KBM-7 (cell line): ENCODE data around the gene RASD1.

Experiments used
- DNase-seq: peaks from one replicate; pipeline ENCODE4 v3.0.0-alpha.2; 2015
- in situ Hi-C: fragments of 300-500 bp; cut with MboI; formaldehyde crosslinking; loops from 2 replicates; pipeline ENCODE4 v1.14.3; 2020; ENCODE audit warnings: low sequenced_read_pairs, low pct_unique_long_range_greater_than_20kb, mixed read lengths

The RASD1 gene

GRCh38 chr17:17513626-17514025 is 17.4 kb upstream of the RASD1 start:
- in situ Hi-C loops = no loop called here
- no peak for DNase-seq

GRCh38 chr17:17512866-17513265 is 16.7 kb upstream of the RASD1 start:
- DNase-seq = no peak

GRCh38 chr17:17511881-17512858 is 16.0 kb upstream of the RASD1 start:
- peak; percentile 88 for DNase-seq

More at GRCh38 chr17:17512866-17513265, 16.7 kb upstream of the RASD1 start:
- in situ Hi-C loops = no loop called here

GRCh38 chr17:17511293-17511741 is 15.1 kb upstream of the RASD1 start:
- no peak for DNase-seq
- in situ Hi-C loops = no loop called here

More at GRCh38 chr17:17511881-17512858, 16.0 kb upstream of the RASD1 start:
- in situ Hi-C loops = no loop called here

DNA sequence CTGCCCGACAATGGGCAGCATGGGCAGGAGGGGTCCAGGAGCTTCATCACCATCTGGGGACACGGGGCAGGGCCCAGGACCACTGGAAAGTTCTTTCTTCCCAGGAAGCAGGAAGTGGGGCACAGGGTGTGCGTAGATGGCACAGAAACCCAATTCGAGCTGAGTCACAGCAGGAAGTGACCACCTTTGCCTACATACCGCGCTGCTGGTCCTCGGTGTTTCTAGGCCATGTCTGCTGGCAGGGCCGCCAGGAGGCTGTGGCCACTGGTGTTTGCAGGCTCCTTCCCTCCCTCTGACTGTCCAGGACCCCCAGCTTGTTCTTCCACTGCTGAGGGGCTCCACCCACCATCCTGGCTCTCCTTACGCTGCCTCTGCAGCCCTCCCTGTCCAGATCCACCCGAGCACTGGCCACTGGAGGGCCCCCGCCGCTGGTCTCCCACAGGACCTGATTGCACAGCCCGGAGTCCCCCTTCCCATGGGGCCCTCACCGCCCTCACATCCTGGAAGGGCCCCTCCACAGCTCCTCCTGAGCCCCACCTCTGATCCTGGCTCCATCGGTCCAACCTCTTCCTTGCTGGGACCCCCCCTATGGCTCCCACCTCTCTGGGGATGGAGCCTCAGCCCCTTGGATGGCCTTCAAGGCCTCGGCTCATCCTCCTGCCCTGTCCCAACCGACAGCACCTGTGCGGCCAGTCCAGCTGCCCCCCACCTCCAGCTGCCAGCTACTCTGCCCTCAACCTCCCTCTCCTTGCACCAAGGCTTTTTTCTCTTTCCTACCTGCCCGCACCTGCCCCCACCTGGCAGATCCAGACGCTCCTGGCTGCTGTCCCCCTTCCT is 14.5 kb upstream of the RASD1 start:
- in situ Hi-C loops = no loop called here
- no peak for DNase-seq

GRCh38 chr17:17509601-17510425 is 13.6 kb upstream of the RASD1 start:
- peak; percentile 28 for DNase-seq
- in situ Hi-C loops = loop anchor here (10.0 kb wide), 1 partner anchor 45 kb away; no protein-coding TSS in a partner anchor

- no peak for DNase-seq
- in situ Hi-C loops = loop anchor here (10.0 kb wide), 1 partner anchor 46 kb away; no protein-coding TSS in a partner anchor
Measured at GRCh38 chr17:17508646-17509591, 12.7 kb upstream of the RASD1 start.

DNA sequence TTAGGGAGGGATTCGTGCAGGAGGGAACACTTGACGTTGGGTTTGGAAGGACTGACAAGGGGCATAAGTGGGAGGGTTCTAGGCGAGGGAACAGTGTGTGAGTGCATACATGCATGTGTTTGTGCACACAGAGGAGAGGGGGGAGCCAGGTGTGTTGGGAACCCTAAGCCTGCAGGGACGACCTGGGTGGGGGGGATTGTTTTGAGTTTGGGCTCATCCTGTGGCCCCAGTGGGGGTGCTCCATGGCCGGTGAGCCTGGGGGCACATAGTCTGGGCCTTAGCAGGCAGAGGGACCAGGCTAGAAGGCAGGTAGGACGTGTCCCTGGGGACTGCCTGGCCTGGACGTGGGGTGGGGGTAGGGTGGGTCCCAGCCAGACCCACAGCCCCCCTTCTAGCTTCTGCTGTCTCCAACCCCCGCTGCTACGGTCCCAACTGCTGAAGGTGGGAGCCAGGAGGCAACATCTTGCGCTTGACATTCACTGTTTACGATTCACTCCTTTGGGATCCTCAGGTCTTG is 11.9 kb upstream of the RASD1 start:
- DNase-seq = no peak
- in situ Hi-C loops = loop anchor here (10.0 kb wide), 1 partner anchor 47 kb away; no protein-coding TSS in a partner anchor

GRCh38 chr17:17507465-17508011 is 11.3 kb upstream of the RASD1 start:
- in situ Hi-C loops = loop anchor here (10.0 kb wide), 1 partner anchor 47 kb away; no protein-coding TSS in a partner anchor
- DNase-seq = no peak

DNA sequence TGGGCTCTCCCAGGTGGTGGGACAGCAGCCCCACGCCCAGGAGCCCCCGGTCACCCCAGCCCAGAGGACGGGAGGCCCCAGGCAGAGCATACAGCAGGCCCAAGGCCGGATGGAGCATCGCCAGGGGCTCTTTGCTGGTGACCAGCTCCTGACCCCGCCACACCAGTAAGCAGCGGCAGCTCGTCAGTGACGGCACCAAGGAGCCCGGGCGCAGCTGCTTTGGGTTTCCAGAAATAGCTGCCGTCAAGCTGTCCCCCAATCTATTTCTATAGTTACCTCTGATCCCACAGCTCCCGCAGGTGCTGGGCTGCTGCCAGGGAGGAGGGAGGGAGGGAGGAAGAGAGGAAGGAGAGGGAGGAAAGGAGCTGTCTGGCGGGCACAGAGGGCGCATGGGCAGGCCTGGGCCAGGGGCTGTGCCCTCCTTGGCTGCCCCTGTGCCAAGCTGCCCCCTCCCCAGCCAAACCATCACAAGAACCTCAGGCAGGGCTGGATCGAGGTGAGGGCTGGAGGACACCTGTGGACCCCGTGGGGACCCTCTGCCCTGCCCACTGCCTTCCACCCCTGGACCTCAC is 10.8 kb upstream of the RASD1 start:
- DNase-seq = no peak
- in situ Hi-C loops = loop anchor here (10.0 kb wide), 1 partner anchor 48 kb away; no protein-coding TSS in a partner anchor

DNA sequence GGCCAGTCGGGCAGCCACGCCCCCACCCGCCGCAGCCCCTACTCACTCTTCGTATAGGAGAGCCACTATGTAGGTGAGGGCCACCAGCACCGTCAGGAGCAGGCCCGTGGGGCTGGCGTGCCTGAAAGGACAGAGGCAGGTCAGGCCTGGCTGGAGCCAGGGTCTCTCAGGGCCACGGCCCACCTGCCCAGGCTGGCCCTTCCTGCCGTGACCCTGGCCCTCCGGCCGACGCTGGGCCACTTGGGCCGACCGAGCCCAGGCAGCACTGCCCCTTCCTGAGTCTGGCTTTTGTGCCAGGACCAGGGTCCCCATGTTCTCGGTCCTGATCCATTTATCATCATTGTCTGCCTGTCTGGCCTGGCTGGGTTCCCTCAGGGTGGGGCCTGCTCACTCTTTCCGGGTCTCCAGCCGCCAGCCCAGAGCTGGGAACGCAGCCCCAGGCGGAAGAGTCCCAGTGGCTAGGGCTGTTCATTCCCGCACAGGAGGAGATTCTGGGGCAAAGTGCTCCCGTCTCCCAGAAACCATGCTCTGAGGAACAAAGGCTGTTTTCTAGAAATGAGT is 10.1 kb upstream of the RASD1 start:
- DNase-seq = no peak
- in situ Hi-C loops = loop anchor here (10.0 kb wide), 1 partner anchor 49 kb away; no protein-coding TSS in a partner anchor

DNA sequence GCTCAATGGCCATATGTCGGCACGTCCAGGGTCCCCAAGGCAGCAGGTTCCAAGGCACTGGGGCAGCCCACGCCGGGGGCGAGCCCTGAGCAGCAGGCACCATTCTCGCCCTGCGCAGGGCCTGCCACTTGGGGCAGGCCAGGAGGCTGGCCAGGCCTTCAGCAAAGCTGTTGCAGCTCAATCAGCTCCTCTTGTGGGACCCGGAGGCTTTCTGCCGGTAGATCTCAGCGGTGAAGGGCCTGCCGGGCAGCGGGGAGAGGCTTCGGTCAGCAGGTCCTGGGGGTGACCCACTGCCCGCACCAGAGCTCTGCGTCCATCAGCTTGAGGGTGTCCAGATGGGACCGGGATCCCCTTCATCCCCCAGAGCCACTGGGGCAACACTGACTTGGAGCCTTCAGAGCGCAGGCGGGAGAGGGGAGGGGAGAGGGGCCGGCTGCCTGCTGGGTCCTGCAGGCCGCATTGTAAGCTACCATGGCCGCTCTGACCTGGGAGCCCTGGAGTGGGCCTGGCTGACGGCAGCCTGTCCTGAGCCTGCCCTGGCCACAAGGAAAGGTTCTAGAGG is 9.5 kb upstream of the RASD1 start:
- in situ Hi-C loops = loop anchor here (10.0 kb wide), 1 partner anchor 49 kb away; no protein-coding TSS in a partner anchor
- DNase-seq = no peak

- DNase-seq = no peak
Measured at GRCh38 chr17:17505151-17505550, 9.0 kb upstream of the RASD1 start.

DNA sequence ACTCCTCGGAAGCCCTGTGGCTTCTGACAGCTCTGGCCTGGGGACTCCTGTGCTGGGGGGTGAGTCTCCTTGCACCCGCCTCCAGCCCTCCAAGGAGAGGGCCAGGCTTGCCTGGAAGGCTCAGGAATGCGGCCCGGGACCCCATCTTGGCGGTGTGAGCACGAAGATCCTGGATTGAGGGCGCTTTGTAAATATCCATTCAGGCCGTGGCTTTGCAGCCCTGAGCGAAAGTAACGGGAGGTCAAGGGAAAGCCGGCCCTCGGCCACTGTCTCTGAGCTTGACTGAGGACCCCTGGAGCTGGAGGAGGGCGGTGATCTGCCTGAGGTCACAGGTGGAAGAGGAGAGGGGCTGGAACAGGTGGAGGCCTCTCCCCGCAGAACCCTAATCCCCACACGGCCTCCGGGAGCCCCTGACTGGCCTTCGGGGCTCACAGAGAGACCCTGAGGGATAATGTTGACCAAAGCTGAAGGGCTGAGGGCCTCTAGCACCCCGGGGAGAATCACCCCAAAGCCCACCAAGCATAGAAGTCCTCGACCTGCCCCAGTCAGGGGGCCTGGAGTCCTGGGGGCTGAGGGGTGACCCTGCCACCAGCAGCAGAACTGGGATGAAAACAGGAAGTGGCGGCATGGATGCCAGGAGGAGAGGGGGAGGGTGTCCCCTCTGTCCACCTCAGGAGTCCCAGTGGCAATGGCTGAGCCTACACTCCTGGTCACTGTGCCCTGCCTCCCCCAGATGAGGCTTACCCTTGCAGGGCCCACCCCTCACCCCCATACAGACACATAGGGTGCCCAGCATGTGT is 8.3 kb upstream of the RASD1 start:
- no peak for DNase-seq
- in situ Hi-C loops = loop anchor here (10.0 kb wide), 1 partner anchor 50 kb away; no protein-coding TSS in a partner anchor

More at GRCh38 chr17:17505151-17505550, 9.0 kb upstream of the RASD1 start:
- in situ Hi-C loops = loop anchor here (10.0 kb wide), 1 partner anchor 50 kb away; no protein-coding TSS in a partner anchor

DNA sequence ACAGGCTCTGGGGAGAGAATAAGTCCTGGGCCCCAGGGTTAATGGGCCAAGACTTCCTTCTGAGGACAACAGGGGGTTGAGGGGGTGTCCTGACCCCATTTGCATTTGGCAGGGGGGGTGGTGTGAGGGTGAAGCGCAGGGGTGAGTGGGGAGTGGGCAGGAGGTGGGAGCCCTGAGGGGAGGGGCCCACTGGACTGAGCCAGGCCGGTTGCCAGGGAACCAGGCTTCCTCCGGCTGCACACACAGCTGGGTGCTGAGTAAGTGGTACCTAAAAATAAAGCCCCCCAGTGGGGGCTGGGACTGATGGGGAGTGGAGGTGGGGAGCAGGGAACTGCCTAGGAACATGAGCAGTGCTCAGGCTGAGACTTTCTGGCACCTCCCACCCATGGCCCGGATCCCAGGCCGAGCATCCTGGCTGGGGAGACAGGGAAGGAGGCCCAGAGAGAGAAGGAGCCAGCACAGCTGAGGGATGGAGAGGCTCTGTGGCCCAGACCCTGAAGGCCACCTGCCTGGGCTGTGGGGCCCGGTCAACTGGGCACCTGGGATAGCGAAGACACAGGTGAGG is 7.5 kb upstream of the RASD1 start:
- DNase-seq = no peak
- in situ Hi-C loops = loop anchor here (10.0 kb wide), 1 partner anchor 51 kb away; no protein-coding TSS in a partner anchor
